ENCODE data around the gene MAGI1. TPM values are rescaled to one million over a fixed set of nuclear protein-coding genes. Genes with fewer than 3 reads are reported as not detected.

MAGI1 gene
- total RNA-seq, 5 donors from 2014 or later (not counting 1 experiment from before 2014, with no cell fraction given), result 0.23 to 0.63 (median 0.29) TPM

DNA sequence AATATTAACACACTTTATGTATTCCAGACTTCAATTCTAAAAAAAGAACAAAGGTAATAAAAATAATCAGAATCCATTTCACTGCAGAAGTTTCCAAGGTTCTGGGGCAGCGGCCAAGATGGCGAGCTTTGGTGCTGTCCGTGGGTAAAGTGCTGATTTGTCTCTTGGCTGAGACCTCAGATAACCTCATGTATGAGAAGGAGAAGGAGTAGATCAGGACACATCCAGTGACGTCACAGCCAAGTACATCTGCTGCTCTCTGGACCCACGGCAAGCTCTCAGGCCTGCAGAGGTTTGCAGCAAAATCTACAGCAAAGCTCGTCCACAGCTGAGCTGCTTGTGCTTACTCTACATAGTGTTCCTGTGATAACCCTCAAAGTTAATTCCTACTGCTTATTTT, 165.7 kb downstream of the MAGI1 start:
- Histone ChIP-seq H3K27me3 (replicated peaks in 1 of 2; ENCODE audit: control insufficient read depth in 2 of 2, extremely low read depth in 1 of 2, insufficient read depth in 2 of 2, low read length in 1 of 2) (no peaks in the 10 kb centered on the region), H3K27ac (ENCODE audit: low read length) (no peak overlapping the region), H3K9me3 (no peaks in the 10 kb centered on the region), H3K4me3 (ENCODE audit: control insufficient read depth in 1 of 2, extremely low read depth in 1 of 2, low read length in 1 of 2) (no peak overlapping the region), H3K4me1 (ENCODE audit: control insufficient read depth in 1 of 2, extremely low read depth in 1 of 2, insufficient read depth in 2 of 2, low read length in 2 of 2) (no peaks in the 10 kb centered on the region), H3K36me3 (ENCODE audit: control insufficient read depth in 2 of 2, extremely low read depth in 1 of 2, insufficient read depth in 1 of 2, low read length in 1 of 2) (no peaks in the 10 kb centered on the region)
- H3K4me3 Mint-ChIP-seq, result no peak overlapping the region
- H3K27me3 Mint-ChIP-seq, result no peaks in the 10 kb centered on the region
- H3K27ac Mint-ChIP-seq, result no peak overlapping the region
- no peak for ATAC-seq (replicated peaks in 1 of 4)
- H3K4me1 Mint-ChIP-seq, result no peaks in the 10 kb centered on the region
- POLR2A ChIA-PET, result no interaction called here
- no peaks in the 10 kb centered on the region for H3K36me3 Mint-ChIP-seq
- CTCF ChIA-PET, result no interaction called here
- peaks cover 0 to 2% (median 0%) of the 10 kb centered on the region in 3 donors for H3K9me3 Mint-ChIP-seq
- WGBS (ENCODE audit: insufficient coverage), result 88% methylated on average over 6 of the region's 6 CpGs
- DNase-seq, result no peak

DNA sequence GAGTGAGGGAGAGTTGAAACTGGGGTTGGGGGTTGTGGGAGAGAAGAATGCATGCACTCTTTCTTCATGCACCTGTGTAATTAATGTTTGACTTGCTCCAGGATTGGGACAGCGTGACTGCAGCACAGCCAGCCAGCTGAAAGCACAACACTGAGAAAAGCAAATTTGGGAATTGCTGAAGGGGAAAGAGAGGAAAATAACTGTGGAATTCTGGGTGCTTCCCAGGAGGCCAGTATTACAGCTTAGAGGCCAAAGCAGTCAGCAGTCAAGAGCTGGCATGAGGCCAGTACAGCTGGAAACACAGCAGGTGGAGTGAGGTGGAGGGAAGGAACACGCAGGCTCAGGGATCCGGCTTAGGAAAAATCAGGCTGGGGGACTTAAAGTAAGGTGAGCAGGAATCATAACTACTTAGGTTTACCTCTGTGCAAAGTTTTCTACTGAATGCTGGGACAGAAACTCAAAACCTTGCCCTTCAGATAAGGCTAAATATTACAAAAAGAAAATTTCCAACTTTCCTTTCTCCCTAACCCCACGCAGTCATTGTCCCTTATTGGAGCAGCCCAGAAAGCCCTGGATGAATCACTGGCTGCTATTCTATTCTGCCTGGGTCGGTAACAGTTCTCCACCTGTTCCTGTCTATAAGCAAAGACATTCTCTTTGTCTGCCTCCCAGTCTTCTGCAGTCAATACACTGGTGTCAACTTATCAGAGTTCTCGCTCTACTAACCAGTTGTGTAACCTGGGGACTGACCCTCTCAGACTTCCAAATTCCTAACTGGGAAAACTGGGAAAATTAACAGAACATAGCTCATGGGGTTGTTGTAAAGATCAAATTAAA, 167.2 kb downstream of the MAGI1 start:
- H3K9me3 Mint-ChIP-seq, result peaks cover 0 to 2% (median 0%) of the 10 kb centered on the region in 3 donors
- CTCF ChIA-PET, result no interaction called here
- Histone ChIP-seq H3K27me3 (replicated peaks in 1 of 2; ENCODE audit: control insufficient read depth in 2 of 2, extremely low read depth in 1 of 2, insufficient read depth in 2 of 2, low read length in 1 of 2) (peaks cover 0 to 3% of the 10 kb centered on the region in 2 experiments), H3K4me3 (ENCODE audit: control insufficient read depth in 1 of 2, extremely low read depth in 1 of 2, low read length in 1 of 2) (no peak overlapping the region), H3K36me3 (ENCODE audit: control insufficient read depth in 2 of 2, extremely low read depth in 1 of 2, insufficient read depth in 1 of 2, low read length in 1 of 2) (no peaks in the 10 kb centered on the region), H3K4me1 (ENCODE audit: control insufficient read depth in 1 of 2, extremely low read depth in 1 of 2, insufficient read depth in 2 of 2, low read length in 2 of 2) (no peaks in the 10 kb centered on the region), H3K9me3 (no peaks in the 10 kb centered on the region), H3K27ac (ENCODE audit: low read length) (no peak overlapping the region)
- no peak overlapping the region for H3K27ac Mint-ChIP-seq
- ATAC-seq (replicated peaks in 1 of 4), result no peak
- no peaks in the 10 kb centered on the region for H3K36me3 Mint-ChIP-seq
- H3K4me1 Mint-ChIP-seq, result no peaks in the 10 kb centered on the region
- POLR2A ChIA-PET, result no interaction called here
- WGBS (ENCODE audit: insufficient coverage), result 72% methylated on average over 4 of the region's 6 CpGs
- no peak overlapping the region for H3K4me3 Mint-ChIP-seq
- no peak for DNase-seq
- no peaks in the 10 kb centered on the region for H3K27me3 Mint-ChIP-seq

DNA sequence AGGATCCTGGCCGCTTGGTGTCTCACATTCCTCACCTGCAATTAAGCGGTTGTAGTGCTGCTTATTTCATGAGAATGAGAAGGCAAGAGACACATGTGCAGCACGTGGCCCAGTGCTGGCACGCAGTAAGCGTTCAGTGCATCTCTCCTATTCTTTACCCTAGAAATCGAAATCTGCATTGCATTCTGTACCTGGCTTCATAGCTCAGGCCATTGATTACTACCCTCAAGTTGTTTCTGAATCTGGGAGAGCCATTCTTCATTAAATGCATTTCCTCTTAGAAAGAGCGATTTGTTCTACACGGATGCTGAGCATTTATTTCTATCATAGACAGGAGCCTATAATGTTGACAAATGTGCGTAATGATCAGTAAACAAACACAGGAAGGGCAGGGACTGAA, 168.9 kb downstream of the MAGI1 start:
- H3K27ac Mint-ChIP-seq, result no peak overlapping the region
- Histone ChIP-seq H3K27me3 (replicated peaks in 1 of 2; ENCODE audit: control insufficient read depth in 2 of 2, extremely low read depth in 1 of 2, insufficient read depth in 2 of 2, low read length in 1 of 2) (peaks cover 0 to 3% of the 10 kb centered on the region in 2 experiments), H3K4me3 (ENCODE audit: control insufficient read depth in 1 of 2, extremely low read depth in 1 of 2, low read length in 1 of 2) (no peak overlapping the region), H3K4me1 (ENCODE audit: control insufficient read depth in 1 of 2, extremely low read depth in 1 of 2, insufficient read depth in 2 of 2, low read length in 2 of 2) (no peaks in the 10 kb centered on the region), H3K27ac (ENCODE audit: low read length) (no peak overlapping the region), H3K36me3 (ENCODE audit: control insufficient read depth in 2 of 2, extremely low read depth in 1 of 2, insufficient read depth in 1 of 2, low read length in 1 of 2) (no peaks in the 10 kb centered on the region), H3K9me3 (no peaks in the 10 kb centered on the region)
- ATAC-seq (replicated peaks in 1 of 4) (no peak), DNase-seq (no peak)
- WGBS (ENCODE audit: insufficient coverage), result 78% methylated on average over 4 of the region's 9 CpGs
- CTCF ChIA-PET, result no interaction called here
- no peak overlapping the region for H3K4me3 Mint-ChIP-seq
- H3K36me3 Mint-ChIP-seq, result no peaks in the 10 kb centered on the region
- no peaks in the 10 kb centered on the region for H3K4me1 Mint-ChIP-seq
- POLR2A ChIA-PET, result no interaction called here
- peaks cover 0 to 2% (median 2%) of the 10 kb centered on the region in 3 donors for H3K9me3 Mint-ChIP-seq
- no peaks in the 10 kb centered on the region for H3K27me3 Mint-ChIP-seq

DNA sequence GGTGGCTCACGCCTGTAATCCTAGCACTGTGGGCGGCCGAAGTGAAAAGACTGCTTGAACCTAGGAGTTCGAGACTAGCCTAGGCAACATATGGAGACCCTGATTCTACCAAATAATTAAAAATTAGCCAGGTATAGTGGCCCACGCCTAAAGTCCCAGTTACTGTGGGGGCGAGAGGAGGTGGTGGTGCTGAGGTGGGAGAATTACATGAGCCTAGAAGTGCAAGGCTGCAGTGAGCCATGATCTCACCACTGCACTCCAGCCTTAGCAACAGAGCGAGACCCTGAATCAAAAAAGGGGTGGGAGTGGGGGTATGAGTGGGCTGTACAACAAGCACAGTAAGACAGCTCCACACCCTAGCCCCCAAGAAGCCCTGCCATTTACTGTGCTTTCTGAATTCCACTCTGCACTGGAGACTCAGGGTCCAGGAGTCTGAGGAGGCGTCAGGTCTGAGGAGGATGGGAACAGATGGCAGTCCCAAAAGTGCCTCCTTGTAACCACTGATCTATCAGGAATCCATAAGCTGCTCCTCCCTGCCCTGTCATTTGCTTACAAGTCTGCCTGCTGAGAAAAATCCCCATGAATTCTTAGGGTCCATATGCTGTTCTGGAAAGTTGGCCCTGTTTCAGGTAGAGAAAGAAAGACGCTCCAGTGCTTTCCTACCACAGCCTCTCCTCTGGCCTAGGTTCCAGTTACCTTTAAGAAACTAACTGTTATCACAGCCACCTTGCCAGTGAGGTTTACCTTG, 171.1 kb downstream of the MAGI1 start:
- ATAC-seq (replicated peaks in 1 of 4) (no peak), DNase-seq (no peak)
- H3K27me3 ChIP-seq (replicated peaks in 1 of 2; ENCODE audit: control insufficient read depth in 2 of 2, extremely low read depth in 1 of 2, insufficient read depth in 2 of 2, low read length in 1 of 2), result peaks cover 0 to 3% of the 10 kb centered on the region in 2 experiments
- H3K4me1 Mint-ChIP-seq, result no peaks in the 10 kb centered on the region
- WGBS (ENCODE audit: insufficient coverage), result no CpG with 5 or more reads among the region's 9 CpGs
- ChIA-PET POLR2A (no interaction called here), CTCF (no interaction called here)
- H3K36me3 ChIP-seq (ENCODE audit: control insufficient read depth in 2 of 2, extremely low read depth in 1 of 2, insufficient read depth in 1 of 2, low read length in 1 of 2), result no peaks in the 10 kb centered on the region
- H3K4me3 ChIP-seq (ENCODE audit: control insufficient read depth in 1 of 2, extremely low read depth in 1 of 2, low read length in 1 of 2), result no peak overlapping the region
- no peak overlapping the region for H3K27ac Mint-ChIP-seq
- H3K36me3 Mint-ChIP-seq, result no peaks in the 10 kb centered on the region
- no peak overlapping the region for H3K27ac ChIP-seq (ENCODE audit: low read length)
- no peaks in the 10 kb centered on the region for H3K4me1 ChIP-seq (ENCODE audit: control insufficient read depth in 1 of 2, extremely low read depth in 1 of 2, insufficient read depth in 2 of 2, low read length in 2 of 2)
- H3K9me3 ChIP-seq, result no peaks in the 10 kb centered on the region
- no peak overlapping the region for H3K4me3 Mint-ChIP-seq
- peaks cover 0 to 3% (median 2%) of the 10 kb centered on the region in 3 donors for H3K9me3 Mint-ChIP-seq
- no peaks in the 10 kb centered on the region for H3K27me3 Mint-ChIP-seq

DNA sequence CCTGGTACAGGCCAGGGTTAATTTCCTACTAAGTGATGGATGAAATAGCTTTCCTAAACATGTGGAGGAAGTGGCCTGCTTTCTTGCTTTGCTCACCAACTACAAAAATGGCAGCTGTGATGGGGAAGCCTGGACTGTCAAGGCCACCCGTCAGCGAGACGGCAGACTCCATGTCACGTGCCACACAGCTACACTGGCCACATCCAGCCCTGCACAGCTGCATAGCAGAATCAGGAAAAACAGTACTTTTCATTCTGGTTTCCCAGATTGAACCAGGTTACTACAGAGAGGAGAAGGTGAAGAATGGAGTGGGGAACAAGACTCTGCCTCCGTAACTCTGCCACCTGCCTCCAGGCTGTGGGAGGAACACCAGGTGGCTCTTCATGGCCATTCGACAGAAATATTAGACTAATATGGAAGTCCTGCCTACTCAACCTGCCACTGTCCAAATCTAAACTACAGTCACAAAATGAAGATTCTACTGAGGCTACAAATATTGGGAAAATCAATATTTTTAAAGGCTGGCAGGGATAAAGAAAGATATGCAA, 174.3 kb downstream of the MAGI1 start:
- WGBS (ENCODE audit: insufficient coverage), result 68% methylated on average over 4 of the region's 6 CpGs
- Mint-ChIP-seq H3K27me3 (no peaks in the 10 kb centered on the region), H3K36me3 (no peaks in the 10 kb centered on the region), H3K27ac (no peak overlapping the region), H3K4me3 (no peak overlapping the region), H3K4me1 (no peaks in the 10 kb centered on the region), H3K9me3 (peaks cover 0 to 5% (median 3%) of the 10 kb centered on the region in 3 donors)
- ATAC-seq (replicated peaks in 1 of 4), result no peak
- DNase-seq, result no peak
- no peaks in the 10 kb centered on the region for H3K9me3 ChIP-seq
- no peak overlapping the region for H3K27ac ChIP-seq (ENCODE audit: low read length)
- H3K27me3 ChIP-seq (replicated peaks in 1 of 2; ENCODE audit: control insufficient read depth in 2 of 2, extremely low read depth in 1 of 2, insufficient read depth in 2 of 2, low read length in 1 of 2), result peaks cover 0 to 3% of the 10 kb centered on the region in 2 experiments
- no peaks in the 10 kb centered on the region for H3K36me3 ChIP-seq (ENCODE audit: control insufficient read depth in 2 of 2, extremely low read depth in 1 of 2, insufficient read depth in 1 of 2, low read length in 1 of 2)
- POLR2A ChIA-PET, result no interaction called here
- no peaks in the 10 kb centered on the region for H3K4me1 ChIP-seq (ENCODE audit: control insufficient read depth in 1 of 2, extremely low read depth in 1 of 2, insufficient read depth in 2 of 2, low read length in 2 of 2)
- CTCF ChIA-PET, result interaction anchor here in 1 of 2 donors (0.6 kb wide), 1 partner anchor 886 kb away, joined by 6 read pairs; no protein-coding TSS in a partner anchor
- H3K4me3 ChIP-seq (ENCODE audit: control insufficient read depth in 1 of 2, extremely low read depth in 1 of 2, low read length in 1 of 2), result no peak overlapping the region

DNA sequence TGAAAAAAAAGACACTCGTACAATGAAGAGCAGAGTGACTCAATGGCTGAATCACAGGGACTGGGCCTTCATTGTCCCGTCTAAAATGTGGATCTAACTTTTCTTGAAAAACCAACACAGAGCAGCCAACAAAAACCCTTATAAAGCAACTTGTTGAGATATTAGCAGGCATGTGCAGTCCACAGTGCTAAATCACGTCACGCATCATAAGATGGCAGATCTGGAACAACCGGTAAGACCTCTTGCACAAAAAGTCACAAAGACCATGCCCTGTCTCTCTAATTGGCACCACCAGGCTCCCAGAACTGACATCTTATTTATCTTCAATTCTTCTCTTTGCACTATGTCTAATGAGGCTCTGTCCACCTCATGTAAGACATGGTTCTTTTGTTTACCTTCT, 177.0 kb downstream of the MAGI1 start:
- no peaks in the 10 kb centered on the region for H3K9me3 ChIP-seq
- ChIA-PET CTCF (no interaction called here), POLR2A (no interaction called here)
- no peak overlapping the region for H3K4me3 Mint-ChIP-seq
- no peaks in the 10 kb centered on the region for H3K4me1 ChIP-seq (ENCODE audit: control insufficient read depth in 1 of 2, extremely low read depth in 1 of 2, insufficient read depth in 2 of 2, low read length in 2 of 2)
- no peaks in the 10 kb centered on the region for H3K27me3 Mint-ChIP-seq
- no peak overlapping the region for H3K4me3 ChIP-seq (ENCODE audit: control insufficient read depth in 1 of 2, extremely low read depth in 1 of 2, low read length in 1 of 2)
- ATAC-seq (replicated peaks in 1 of 4) (no peak), DNase-seq (no peak)
- H3K27ac ChIP-seq (ENCODE audit: low read length), result no peak overlapping the region
- no peak overlapping the region for H3K27ac Mint-ChIP-seq
- H3K36me3 Mint-ChIP-seq, result no peaks in the 10 kb centered on the region
- whole genome bisulfite sequencing (ENCODE audit: insufficient coverage), result 78% methylated on average over 5 of the region's 5 CpGs
- no peaks in the 10 kb centered on the region for H3K27me3 ChIP-seq (replicated peaks in 1 of 2; ENCODE audit: control insufficient read depth in 2 of 2, extremely low read depth in 1 of 2, insufficient read depth in 2 of 2, low read length in 1 of 2)
- H3K4me1 Mint-ChIP-seq, result no peaks in the 10 kb centered on the region
- peaks cover 0 to 4% (median 3%) of the 10 kb centered on the region in 3 donors for H3K9me3 Mint-ChIP-seq
- H3K36me3 ChIP-seq (ENCODE audit: control insufficient read depth in 2 of 2, extremely low read depth in 1 of 2, insufficient read depth in 1 of 2, low read length in 1 of 2), result no peaks in the 10 kb centered on the region
